ENCODE measurements around the gene PITPNM2. TPM values are rescaled to one million over a fixed set of nuclear protein-coding genes. Genes with fewer than 3 reads are reported as not detected.

PITPNM2 gene
- polyA plus RNA-seq = 1 to 10 TPM; 2.2 to 8.0 (median 4.2) TPM
- long read RNA-seq, donor 1 = 0 reads
- long read RNA-seq, donor 2 = 0 reads
- long read RNA-seq, donor 3, partial matches to known transcripts = 6 of 7 reads
- long read RNA-seq, donor 3, other reads (novel, unspliced or antisense) = 0 of 7 reads
- long read RNA-seq, donor 4, partial matches to known transcripts = 0 of 1 reads
- long read RNA-seq, donor 4, other reads (novel, unspliced or antisense) = 0 of 1 reads
- long read RNA-seq, donor 5, partial matches to known transcripts = 0 of 1 reads
- long read RNA-seq, donor 5, other reads (novel, unspliced or antisense) = 0 of 1 reads
- long read RNA-seq, donor 6, partial matches to known transcripts = 0 of 1 reads
- long read RNA-seq, donor 6, other reads (novel, unspliced or antisense) = 0 of 1 reads
- long read RNA-seq, donor 7 = 0 reads
- long read RNA-seq, donor 8 = 0 reads
- long read RNA-seq, donor 9 = 0 reads
- long read RNA-seq, donor 10 = 0 reads

GRCh38 chr12:123150744-123151456 lies at the start of gene PITPNM2:
Gene PITPNM2, minus strand, starts transcription at chr12:123151090. Its CDS starts 116,500 bp downstream, at chr12:123034590.
- Histone ChIP-seq H3K36me3 (ENCODE audit: control insufficient read depth in 3 of 3, insufficient read depth in 2 of 3, low read depth in 1 of 3, low read length in 3 of 3) (peaks cover 2 to 6% (median 3%) of the 10 kb centered on the region in 3 donors), H3K27me3 (ENCODE audit: control insufficient read depth in 3 of 3, insufficient read depth in 3 of 3, low read length in 3 of 3) (peaks cover 0 to 6% (median 0%) of the 10 kb centered on the region in 3 donors), H3K4me1 (ENCODE audit: control insufficient read depth in 3 of 3, insufficient read depth in 2 of 3, low read depth in 1 of 3, low read length in 2 of 3) (peaks cover 2 to 14% (median 4%) of the 10 kb centered on the region in 3 donors), H3K9me3 (ENCODE audit: control insufficient read depth in 2 of 2, insufficient read depth in 1 of 2, low read depth in 1 of 2, low read length in 1 of 2) (no peaks in the 10 kb centered on the region), H3K4me3 (ENCODE audit: low read depth in 1 of 3, low read length in 3 of 3) (peak within 1 kb of the TSS; percentile 65 to 80 (median 67)), H3K27ac (ENCODE audit: low read depth in 1 of 3, low read length in 2 of 3) (peak within 1 kb of the TSS; percentile 18 to 84 (median 44))
- DNase-seq (peak; percentile 63 to 82), FAIRE-seq (no peak)
- WGBS, 3 donors = 0 to 1% (median 0%) methylated on average over 29 to 119 of the region's 119 CpGs

- peaks cover 0 to 23% (median 9%) of the 10 kb centered on the region in 3 donors for H3K36me3 ChIP-seq (ENCODE audit: control insufficient read depth in 3 of 3, insufficient read depth in 2 of 3, low read depth in 1 of 3, low read length in 3 of 3)
- no peak for DNase-seq
- no peak for FAIRE-seq
- no peaks in the 10 kb centered on the region for H3K4me1 ChIP-seq (ENCODE audit: control insufficient read depth in 3 of 3, insufficient read depth in 2 of 3, low read depth in 1 of 3, low read length in 2 of 3)
- no peaks in the 10 kb centered on the region for H3K27me3 ChIP-seq (ENCODE audit: control insufficient read depth in 3 of 3, insufficient read depth in 3 of 3, low read length in 3 of 3)
- H3K9me3 ChIP-seq (ENCODE audit: control insufficient read depth in 2 of 2, insufficient read depth in 1 of 2, low read depth in 1 of 2, low read length in 1 of 2) = no peaks in the 10 kb centered on the region
- WGBS, 3 donors = 86 to 89% (median 87%) methylated on average over 7 of the region's 7 CpGs
- H3K4me3 ChIP-seq (ENCODE audit: low read depth in 1 of 3, low read length in 3 of 3) = no peak overlapping the region
- H3K27ac ChIP-seq (ENCODE audit: low read depth in 1 of 3, low read length in 2 of 3) = no peak overlapping the region
These were observed 49.5 kb upstream of the PITPNM2 start for GRCh38 chr12:123200414-123200813.

- DNase-seq (no peak), FAIRE-seq (no peak)
- no peak overlapping the region for H3K4me3 ChIP-seq (ENCODE audit: low read depth in 1 of 3, low read length in 3 of 3)
- H3K27ac ChIP-seq (ENCODE audit: low read depth in 1 of 3, low read length in 2 of 3) = no peak overlapping the region
- WGBS, 3 donors = 96 to 97% (median 96%) methylated on average over 3 of the region's 3 CpGs
- no peaks in the 10 kb centered on the region for H3K9me3 ChIP-seq (ENCODE audit: control insufficient read depth in 2 of 2, insufficient read depth in 1 of 2, low read depth in 1 of 2, low read length in 1 of 2)
- peaks cover 0 to 23% (median 9%) of the 10 kb centered on the region in 3 donors for H3K36me3 ChIP-seq (ENCODE audit: control insufficient read depth in 3 of 3, insufficient read depth in 2 of 3, low read depth in 1 of 3, low read length in 3 of 3)
- H3K27me3 ChIP-seq (ENCODE audit: control insufficient read depth in 3 of 3, insufficient read depth in 3 of 3, low read length in 3 of 3) = no peaks in the 10 kb centered on the region
- H3K4me1 ChIP-seq (ENCODE audit: control insufficient read depth in 3 of 3, insufficient read depth in 2 of 3, low read depth in 1 of 3, low read length in 2 of 3) = no peaks in the 10 kb centered on the region
These were observed 49.0 kb upstream of the PITPNM2 start for GRCh38 chr12:123199936-123200335.

GRCh38 chr12:123187637-123188036 lies 36.7 kb upstream of the PITPNM2 start:
- FAIRE-seq = no peak
- Histone ChIP-seq H3K4me3 (ENCODE audit: low read depth in 1 of 3, low read length in 3 of 3) (no peak overlapping the region), H3K36me3 (ENCODE audit: control insufficient read depth in 3 of 3, insufficient read depth in 2 of 3, low read depth in 1 of 3, low read length in 3 of 3) (peaks cover 2 to 36% (median 10%) of the 10 kb centered on the region in 3 donors), H3K9me3 (ENCODE audit: control insufficient read depth in 2 of 2, insufficient read depth in 1 of 2, low read depth in 1 of 2, low read length in 1 of 2) (no peaks in the 10 kb centered on the region), H3K27ac (ENCODE audit: low read depth in 1 of 3, low read length in 2 of 3) (no peak overlapping the region), H3K27me3 (ENCODE audit: control insufficient read depth in 3 of 3, insufficient read depth in 3 of 3, low read length in 3 of 3) (no peaks in the 10 kb centered on the region), H3K4me1 (ENCODE audit: control insufficient read depth in 3 of 3, insufficient read depth in 2 of 3, low read depth in 1 of 3, low read length in 2 of 3) (no peaks in the 10 kb centered on the region)
- 87 to 93% (median 92%) methylated on average over 6 of the region's 6 CpGs for WGBS, 3 donors
- DNase-seq = no peak

GRCh38 chr12:123180171-123180570 lies 29.3 kb upstream of the PITPNM2 start:
- H3K9me3 ChIP-seq (ENCODE audit: control insufficient read depth in 2 of 2, insufficient read depth in 1 of 2, low read depth in 1 of 2, low read length in 1 of 2) = no peaks in the 10 kb centered on the region
- DNase-seq (no peak), FAIRE-seq (no peak)
- H3K36me3 ChIP-seq (ENCODE audit: control insufficient read depth in 3 of 3, insufficient read depth in 2 of 3, low read depth in 1 of 3, low read length in 3 of 3) = peaks cover 0 to 42% (median 2%) of the 10 kb centered on the region in 3 donors
- no peaks in the 10 kb centered on the region for H3K27me3 ChIP-seq (ENCODE audit: control insufficient read depth in 3 of 3, insufficient read depth in 3 of 3, low read length in 3 of 3)
- H3K27ac ChIP-seq (ENCODE audit: low read depth in 1 of 3, low read length in 2 of 3) = no peak overlapping the region
- no peaks in the 10 kb centered on the region for H3K4me1 ChIP-seq (ENCODE audit: control insufficient read depth in 3 of 3, insufficient read depth in 2 of 3, low read depth in 1 of 3, low read length in 2 of 3)
- H3K4me3 ChIP-seq (ENCODE audit: low read depth in 1 of 3, low read length in 3 of 3) = no peak overlapping the region
- 88 to 97% (median 91%) methylated on average over 4 of the region's 4 CpGs for WGBS, 3 donors

- H3K27ac ChIP-seq (ENCODE audit: low read depth in 1 of 3, low read length in 2 of 3) = no peak overlapping the region
- H3K36me3 ChIP-seq (ENCODE audit: control insufficient read depth in 3 of 3, insufficient read depth in 2 of 3, low read depth in 1 of 3, low read length in 3 of 3) = peaks cover 2 to 20% (median 3%) of the 10 kb centered on the region in 3 donors
- H3K9me3 ChIP-seq (ENCODE audit: control insufficient read depth in 2 of 2, insufficient read depth in 1 of 2, low read depth in 1 of 2, low read length in 1 of 2) = no peaks in the 10 kb centered on the region
- FAIRE-seq = no peak
- DNase-seq = no peak
- H3K4me3 ChIP-seq (ENCODE audit: low read depth in 1 of 3, low read length in 3 of 3) = no peak overlapping the region
- WGBS, 3 donors = 71 to 85% (median 72%) methylated on average over 5 of the region's 5 CpGs
- peaks cover 0 to 10% (median 0%) of the 10 kb centered on the region in 3 donors for H3K4me1 ChIP-seq (ENCODE audit: control insufficient read depth in 3 of 3, insufficient read depth in 2 of 3, low read depth in 1 of 3, low read length in 2 of 3)
- H3K27me3 ChIP-seq (ENCODE audit: control insufficient read depth in 3 of 3, insufficient read depth in 3 of 3, low read length in 3 of 3) = no peaks in the 10 kb centered on the region
These were observed 21.1 kb upstream of the PITPNM2 start for GRCh38 chr12:123171967-123172366.

GRCh38 chr12:123167329-123167728 lies 16.4 kb upstream of the PITPNM2 start:
- no peak for FAIRE-seq
- no peak overlapping the region for H3K27ac ChIP-seq (ENCODE audit: low read depth in 1 of 3, low read length in 2 of 3)

GRCh38 chr12:123165537-123165936 lies 14.6 kb upstream of the PITPNM2 start:
- DNase-seq = no peak
- H3K4me1 ChIP-seq (ENCODE audit: control insufficient read depth in 3 of 3, insufficient read depth in 2 of 3, low read depth in 1 of 3, low read length in 2 of 3) = peaks cover 0 to 10% (median 0%) of the 10 kb centered on the region in 3 donors
- FAIRE-seq = no peak
- no peaks in the 10 kb centered on the region for H3K9me3 ChIP-seq (ENCODE audit: control insufficient read depth in 2 of 2, insufficient read depth in 1 of 2, low read depth in 1 of 2, low read length in 1 of 2)
- no peak overlapping the region for H3K27ac ChIP-seq (ENCODE audit: low read depth in 1 of 3, low read length in 2 of 3)
- peaks cover 6 to 13% (median 10%) of the 10 kb centered on the region in 3 donors for H3K36me3 ChIP-seq (ENCODE audit: control insufficient read depth in 3 of 3, insufficient read depth in 2 of 3, low read depth in 1 of 3, low read length in 3 of 3)
- 86 to 94% (median 93%) methylated on average over 4 of the region's 4 CpGs for WGBS, 3 donors
- no peaks in the 10 kb centered on the region for H3K27me3 ChIP-seq (ENCODE audit: control insufficient read depth in 3 of 3, insufficient read depth in 3 of 3, low read length in 3 of 3)
- H3K4me3 ChIP-seq (ENCODE audit: low read depth in 1 of 3, low read length in 3 of 3) = no peak overlapping the region

More at GRCh38 chr12:123167329-123167728, 16.4 kb upstream of the PITPNM2 start:
- Histone ChIP-seq H3K9me3 (ENCODE audit: control insufficient read depth in 2 of 2, insufficient read depth in 1 of 2, low read depth in 1 of 2, low read length in 1 of 2) (no peaks in the 10 kb centered on the region), H3K27me3 (ENCODE audit: control insufficient read depth in 3 of 3, insufficient read depth in 3 of 3, low read length in 3 of 3) (no peaks in the 10 kb centered on the region), H3K4me1 (ENCODE audit: control insufficient read depth in 3 of 3, insufficient read depth in 2 of 3, low read depth in 1 of 3, low read length in 2 of 3) (peaks cover 0 to 10% (median 0%) of the 10 kb centered on the region in 3 donors), H3K36me3 (ENCODE audit: control insufficient read depth in 3 of 3, insufficient read depth in 2 of 3, low read depth in 1 of 3, low read length in 3 of 3) (peaks cover 6 to 13% (median 8%) of the 10 kb centered on the region in 3 donors), H3K4me3 (ENCODE audit: low read depth in 1 of 3, low read length in 3 of 3) (no peak overlapping the region)
- WGBS, 3 donors = 50 to 86% (median 53%) methylated on average over 2 of the region's 2 CpGs
- DNase-seq = no peak

Data from small intestine (tissue), 16 donors.